DOHH2 (cell line): ENCODE results near the gene PFKL.

Experiments
- H3F3A ChIP-seq: fragments of 200-600 bp; sonication (generic), shearing (Covaris generic); 2 replicates; pipeline ENCODE4 v1.6.0; 2016; ENCODE audit warnings: antibody characterized with exemption, mild to moderate bottlenecking; ENCODE audit not compliant: control insufficient read depth, insufficient read depth
- H3K27ac ChIP-seq: fragments of 200-600 bp; sonication (generic); 2 replicates; pipeline ENCODE4 v1.5.1; 2014; ENCODE audit warnings: low read depth, mild to moderate bottlenecking, low read length, moderate library complexity
- H3K27me3 ChIP-seq: fragments of 200-600 bp; sonication (generic); 2 replicates; pipeline ENCODE4 v1.6.1; 2014; ENCODE audit warnings: mild to moderate bottlenecking, low read length, mixed read lengths; ENCODE audit not compliant: control insufficient read depth
- H3K36me3 ChIP-seq: fragments of 200-600 bp; sonication (generic); 2 replicates; pipeline ENCODE4 v1.6.1; 2014; ENCODE audit warnings: mild to moderate bottlenecking, low read length, moderate library complexity, mixed read lengths; ENCODE audit not compliant: control insufficient read depth
- H3K4me1 ChIP-seq: fragments of 200-600 bp; sonication (generic); 2 replicates; pipeline ENCODE4 v1.6.1; 2014; ENCODE audit warnings: mild to moderate bottlenecking, low read length, mixed read lengths; ENCODE audit not compliant: control insufficient read depth
- H3K4me2 ChIP-seq: fragments of 200-600 bp; sonication (generic); 2 replicates; pipeline ENCODE4 v1.6.0; 2014; ENCODE audit warnings: mild to moderate bottlenecking, low read length, moderate library complexity
- H3K4me3 ChIP-seq: fragments of 200-600 bp; sonication (generic); 2 replicates; pipeline ENCODE4 v1.5.1; 2014; ENCODE audit warnings: mild to moderate bottlenecking, low read length, mixed read lengths
- H3K79me2 ChIP-seq: fragments of 200-600 bp; sonication (generic); 2 replicates; pipeline ENCODE4 v1.6.1; 2014; ENCODE audit warnings: mild to moderate bottlenecking, low read length, mixed read lengths; ENCODE audit not compliant: control insufficient read depth
- H3K9me2 ChIP-seq: fragments of 200-600 bp; sonication (generic); replicated peaks from 2 replicates; pipeline ENCODE4 v1.6.1; 2014; ENCODE audit warnings: mild to moderate bottlenecking, low read length, mixed read lengths; ENCODE audit not compliant: control insufficient read depth
- H3K9me3 ChIP-seq: fragments of 200-600 bp; sonication (generic); 2 replicates; pipeline ENCODE4 v1.6.1; 2014; ENCODE audit warnings: antibody characterized with exemption, low read length, mixed read lengths; ENCODE audit not compliant: control insufficient read depth, insufficient read depth
- H4K20me1 ChIP-seq: fragments of 200-600 bp; sonication (generic); 2 replicates; pipeline ENCODE4 v1.6.0; 2014; ENCODE audit warnings: low read depth, mild to moderate bottlenecking, antibody characterized with exemption, low read length, moderate library complexity; ENCODE audit not compliant: control insufficient read depth, insufficient read depth
- CTCF ChIP-seq: fragments of 200-600 bp; sonication (generic); IDR thresholded peaks from one replicate; pipeline ENCODE4 v1.5.1; 2014; ENCODE audit warnings: antibody characterized with exemption, mild to moderate bottlenecking, low read depth, low read length; ENCODE audit not compliant: poor library complexity, severe bottlenecking
- EZH2phosphoT487 ChIP-seq: fragments of 200-600 bp; sonication (generic); IDR thresholded peaks from 2 replicates; pipeline ENCODE4 v1.6.1; 2017; ENCODE audit warnings: borderline replicate concordance, mild to moderate bottlenecking, antibody characterized with exemption, low read length, moderate library complexity, mixed read lengths

Gene PFKL

GRCh38 chr21:44376606-44377005 lies 76.8 kb downstream of the PFKL start:
- TF ChIP-seq EZH2phosphoT487 (no peak), CTCF (no peak)
- Histone ChIP-seq H3K27ac (no peak overlapping the region), H3K4me1 (no peaks in the 10 kb centered on the region), H3K79me2 (no peaks in the 10 kb centered on the region), H4K20me1 (no peaks in the 10 kb centered on the region), H3K36me3 (no peaks in the 10 kb centered on the region), H3K9me2 (no peaks in the 10 kb centered on the region), H3K4me3 (no peak overlapping the region), H3K27me3 (no peaks in the 10 kb centered on the region), H3K9me3 (peaks cover 2% of the 10 kb centered on the region; the same call in 1 of the 2 replicates), H3F3A (no peaks in the 10 kb centered on the region), H3K4me2 (no peak overlapping the region)
